ENCODE results near the gene RBP5.

The RBP5 gene

DNA sequence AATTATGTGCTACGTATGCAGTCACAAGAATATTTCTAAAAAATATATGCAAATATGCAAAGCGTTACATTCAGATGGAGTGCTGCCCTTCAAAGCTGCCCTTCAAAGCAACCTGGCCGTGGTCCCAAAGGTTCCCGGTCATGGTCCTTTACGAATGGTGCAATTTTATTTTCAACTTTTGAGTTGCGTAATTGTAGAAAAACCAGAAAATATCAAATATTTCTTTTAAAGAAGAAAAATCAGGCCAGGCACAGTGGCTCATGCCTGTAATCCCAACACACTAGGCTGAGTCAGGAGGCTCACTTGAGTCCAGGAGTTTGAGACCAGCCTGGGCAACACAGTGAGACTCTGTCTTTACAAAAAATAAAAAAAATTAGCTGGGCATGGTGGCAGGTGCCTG is 22.8 kb upstream of the RBP5 start:
- Histone ChIP-seq H3K4me3 (ENCODE audit: low read depth, low read length) (no peak overlapping the region), H3K27me3 (replicated peaks) (no peaks in the 10 kb centered on the region), H3K27ac (no peak overlapping the region), H3K36me3 (replicated peaks) (no peaks in the 10 kb centered on the region)
- no peak for DNase-seq
- TF ChIP-seq, protein P1, sequence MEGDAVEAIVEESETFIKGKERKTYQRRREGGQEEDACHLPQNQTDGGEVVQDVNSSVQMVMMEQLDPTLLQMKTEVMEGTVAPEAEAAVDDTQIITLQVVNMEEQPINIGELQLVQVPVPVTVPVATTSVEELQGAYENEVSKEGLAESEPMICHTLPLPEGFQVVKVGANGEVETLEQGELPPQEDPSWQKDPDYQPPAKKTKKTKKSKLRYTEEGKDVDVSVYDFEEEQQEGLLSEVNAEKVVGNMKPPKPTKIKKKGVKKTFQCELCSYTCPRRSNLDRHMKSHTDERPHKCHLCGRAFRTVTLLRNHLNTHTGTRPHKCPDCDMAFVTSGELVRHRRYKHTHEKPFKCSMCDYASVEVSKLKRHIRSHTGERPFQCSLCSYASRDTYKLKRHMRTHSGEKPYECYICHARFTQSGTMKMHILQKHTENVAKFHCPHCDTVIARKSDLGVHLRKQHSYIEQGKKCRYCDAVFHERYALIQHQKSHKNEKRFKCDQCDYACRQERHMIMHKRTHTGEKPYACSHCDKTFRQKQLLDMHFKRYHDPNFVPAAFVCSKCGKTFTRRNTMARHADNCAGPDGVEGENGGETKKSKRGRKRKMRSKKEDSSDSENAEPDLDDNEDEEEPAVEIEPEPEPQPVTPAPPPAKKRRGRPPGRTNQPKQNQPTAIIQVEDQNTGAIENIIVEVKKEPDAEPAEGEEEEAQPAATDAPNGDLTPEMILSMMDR (IDR thresholded peaks at IDR 0.05; ENCODE audit: low read depth, low read length, missing control alignments): no peak
- in situ Hi-C loops (cut with HindIII; ENCODE audit: low pct_ligation_motif_present, low sequenced_read_pairs): no loop called here

- in situ Hi-C loops (cut with HindIII; ENCODE audit: low pct_ligation_motif_present, low sequenced_read_pairs): no loop called here
- Histone ChIP-seq H3K4me3 (ENCODE audit: low read depth, low read length) (no peak overlapping the region), H3K27me3 (replicated peaks) (no peaks in the 10 kb centered on the region), H3K27ac (no peak overlapping the region), H3K36me3 (replicated peaks) (no peaks in the 10 kb centered on the region)
- TF ChIP-seq, protein P1 (IDR thresholded peaks at IDR 0.05; ENCODE audit: low read depth, low read length, missing control alignments): no peak
- no peak for DNase-seq
These were observed 22.2 kb upstream of the RBP5 start for GRCh38 chr12:7150841-7151240.

DNA sequence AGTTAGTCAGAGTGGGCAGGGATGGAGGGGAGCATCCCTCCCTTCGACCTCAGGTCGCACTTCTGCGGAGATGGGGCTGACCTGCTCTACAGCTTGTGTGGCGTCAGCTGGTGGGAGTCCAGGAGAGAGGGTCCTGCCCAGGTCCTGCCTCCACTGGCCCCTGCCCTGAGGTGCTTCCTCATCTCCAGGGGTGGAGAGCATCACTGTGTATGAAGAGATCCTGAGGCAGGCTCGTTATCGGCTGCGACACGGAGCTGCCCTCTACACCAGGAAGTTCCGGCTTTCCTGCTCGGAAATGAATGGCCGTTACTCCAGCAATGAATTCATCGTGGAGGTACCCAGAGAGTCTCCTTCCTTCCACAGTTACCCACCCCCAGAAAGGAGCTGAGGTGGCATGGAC is 21.7 kb upstream of the RBP5 start:
- no peak overlapping the region for H3K4me3 ChIP-seq (ENCODE audit: low read depth, low read length)
- no peak for DNase-seq
- H3K27me3 ChIP-seq (replicated peaks): no peaks in the 10 kb centered on the region
- in situ Hi-C loops (cut with HindIII; ENCODE audit: low pct_ligation_motif_present, low sequenced_read_pairs): no loop called here
- no peak overlapping the region for H3K27ac ChIP-seq
- H3K36me3 ChIP-seq (replicated peaks): no peaks in the 10 kb centered on the region
- TF ChIP-seq, protein P1 (IDR thresholded peaks at IDR 0.05; ENCODE audit: low read depth, low read length, missing control alignments): no peak

GRCh38 chr12:7146906-7147305 is 18.2 kb upstream of the RBP5 start:
- no peaks in the 10 kb centered on the region for H3K36me3 ChIP-seq (replicated peaks)
- DNase-seq: no peak
- in situ Hi-C loops (cut with HindIII; ENCODE audit: low pct_ligation_motif_present, low sequenced_read_pairs): no loop called here
- TF ChIP-seq, protein P1 (IDR thresholded peaks at IDR 0.05; ENCODE audit: low read depth, low read length, missing control alignments): no peak
- no peaks in the 10 kb centered on the region for H3K27me3 ChIP-seq (replicated peaks)
- H3K27ac ChIP-seq: no peak overlapping the region
- no peak overlapping the region for H3K4me3 ChIP-seq (ENCODE audit: low read depth, low read length)

DNA sequence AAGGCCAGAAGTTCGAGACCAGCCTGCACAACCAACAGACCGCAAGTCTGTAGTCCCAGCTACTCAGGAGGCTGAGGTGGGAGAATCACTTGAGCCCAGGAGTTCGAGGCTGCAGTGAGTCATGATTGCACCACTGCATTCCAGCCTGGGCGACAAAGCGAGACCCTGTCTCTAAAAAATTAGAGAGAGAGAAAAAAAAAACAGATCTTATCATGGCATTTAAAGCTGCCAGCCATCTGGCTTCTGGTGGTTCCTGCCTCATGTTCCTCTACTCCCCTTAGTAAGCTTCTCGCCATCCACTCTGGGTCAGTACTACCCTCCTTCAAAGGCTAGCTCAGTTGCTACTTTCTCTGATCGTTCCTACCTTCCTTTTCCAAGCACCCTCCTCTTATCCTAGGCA is 17.5 kb upstream of the RBP5 start:
- no peak for DNase-seq
- Histone ChIP-seq H3K27ac (no peak overlapping the region), H3K4me3 (ENCODE audit: low read depth, low read length) (no peak overlapping the region), H3K27me3 (replicated peaks) (no peaks in the 10 kb centered on the region), H3K36me3 (replicated peaks) (no peaks in the 10 kb centered on the region)
- TF ChIP-seq, protein P1 (IDR thresholded peaks at IDR 0.05; ENCODE audit: low read depth, low read length, missing control alignments): no peak
- in situ Hi-C loops (cut with HindIII; ENCODE audit: low pct_ligation_motif_present, low sequenced_read_pairs): no loop called here

DNA sequence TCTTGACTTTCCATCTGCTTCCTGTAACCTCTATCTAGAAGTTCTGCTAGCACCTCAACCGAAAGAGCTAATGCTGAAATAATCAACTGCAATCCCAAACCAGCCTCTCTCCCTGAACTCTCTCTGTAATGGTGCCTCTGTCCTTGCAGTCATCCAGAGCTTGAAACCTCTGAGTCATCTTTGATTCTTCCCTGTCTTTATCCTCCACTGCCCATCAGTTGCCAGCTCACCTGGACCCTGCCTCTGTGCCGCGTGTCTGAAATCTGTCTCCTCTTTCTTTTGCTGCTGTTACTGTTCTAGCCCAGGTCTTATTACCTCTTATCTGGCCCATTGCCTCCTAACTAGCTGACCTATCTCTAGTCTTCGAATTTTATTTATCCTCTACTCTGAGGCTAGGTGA is 17.0 kb upstream of the RBP5 start:
- no peaks in the 10 kb centered on the region for H3K27me3 ChIP-seq (replicated peaks)
- H3K36me3 ChIP-seq (replicated peaks): no peaks in the 10 kb centered on the region
- no peak overlapping the region for H3K27ac ChIP-seq
- in situ Hi-C loops (cut with HindIII; ENCODE audit: low pct_ligation_motif_present, low sequenced_read_pairs): no loop called here
- no peak for DNase-seq
- H3K4me3 ChIP-seq (ENCODE audit: low read depth, low read length): no peak overlapping the region
- TF ChIP-seq, protein P1 (IDR thresholded peaks at IDR 0.05; ENCODE audit: low read depth, low read length, missing control alignments): no peak
